Measurements from ENCODE around the gene ZNF138.

- TF ChIP-seq, protein P1, sequence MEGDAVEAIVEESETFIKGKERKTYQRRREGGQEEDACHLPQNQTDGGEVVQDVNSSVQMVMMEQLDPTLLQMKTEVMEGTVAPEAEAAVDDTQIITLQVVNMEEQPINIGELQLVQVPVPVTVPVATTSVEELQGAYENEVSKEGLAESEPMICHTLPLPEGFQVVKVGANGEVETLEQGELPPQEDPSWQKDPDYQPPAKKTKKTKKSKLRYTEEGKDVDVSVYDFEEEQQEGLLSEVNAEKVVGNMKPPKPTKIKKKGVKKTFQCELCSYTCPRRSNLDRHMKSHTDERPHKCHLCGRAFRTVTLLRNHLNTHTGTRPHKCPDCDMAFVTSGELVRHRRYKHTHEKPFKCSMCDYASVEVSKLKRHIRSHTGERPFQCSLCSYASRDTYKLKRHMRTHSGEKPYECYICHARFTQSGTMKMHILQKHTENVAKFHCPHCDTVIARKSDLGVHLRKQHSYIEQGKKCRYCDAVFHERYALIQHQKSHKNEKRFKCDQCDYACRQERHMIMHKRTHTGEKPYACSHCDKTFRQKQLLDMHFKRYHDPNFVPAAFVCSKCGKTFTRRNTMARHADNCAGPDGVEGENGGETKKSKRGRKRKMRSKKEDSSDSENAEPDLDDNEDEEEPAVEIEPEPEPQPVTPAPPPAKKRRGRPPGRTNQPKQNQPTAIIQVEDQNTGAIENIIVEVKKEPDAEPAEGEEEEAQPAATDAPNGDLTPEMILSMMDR (conservative IDR thresholded peaks at IDR 0.05), result no peak
- TF ChIP-seq EZH2 (IDR thresholded peaks at IDR 0.05; ENCODE audit: low read depth), result no peak
Measured at GRCh38 chr7:64869912-64870562, 75.8 kb downstream of the ZNF138 start.
